ENCODE data around the gene PDE2A.

GRCh38 chr11:72723508-72723907 is 49.3 kb upstream of the PDE2A start:
- no peak for TF ChIP-seq CTCF (IDR thresholded peaks at IDR 0.05 in 4 of 5, conservative IDR thresholded peaks at IDR 0.05 in 1 of 5)
- no peak for TF ChIP-seq POLR2A (IDR thresholded peaks at IDR 0.05)

Data from gastrocnemius medialis (tissue), 4 donors.